ENCODE data around the gene IPO5.

DNA sequence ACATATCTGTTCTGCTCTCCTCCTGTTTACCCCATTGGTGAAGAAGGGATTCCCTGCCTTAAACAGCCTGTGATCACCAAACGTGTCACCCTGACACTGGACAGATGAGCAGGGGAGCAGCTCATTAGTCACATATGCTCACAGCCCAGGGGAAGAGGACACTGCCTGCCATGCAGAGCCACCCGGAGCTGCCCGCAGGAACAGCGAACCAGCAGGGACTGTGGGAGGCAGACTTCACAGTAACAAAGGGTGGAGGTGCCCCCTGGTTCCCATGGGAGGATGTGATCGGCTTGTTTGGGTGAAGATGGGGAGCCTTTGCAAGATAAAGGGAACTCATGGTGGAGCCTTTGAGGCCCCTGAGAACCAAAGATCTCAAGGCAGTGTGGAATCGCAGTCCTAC, 100.8 kb downstream of the IPO5 start:
- TF ChIP-seq, protein P1, sequence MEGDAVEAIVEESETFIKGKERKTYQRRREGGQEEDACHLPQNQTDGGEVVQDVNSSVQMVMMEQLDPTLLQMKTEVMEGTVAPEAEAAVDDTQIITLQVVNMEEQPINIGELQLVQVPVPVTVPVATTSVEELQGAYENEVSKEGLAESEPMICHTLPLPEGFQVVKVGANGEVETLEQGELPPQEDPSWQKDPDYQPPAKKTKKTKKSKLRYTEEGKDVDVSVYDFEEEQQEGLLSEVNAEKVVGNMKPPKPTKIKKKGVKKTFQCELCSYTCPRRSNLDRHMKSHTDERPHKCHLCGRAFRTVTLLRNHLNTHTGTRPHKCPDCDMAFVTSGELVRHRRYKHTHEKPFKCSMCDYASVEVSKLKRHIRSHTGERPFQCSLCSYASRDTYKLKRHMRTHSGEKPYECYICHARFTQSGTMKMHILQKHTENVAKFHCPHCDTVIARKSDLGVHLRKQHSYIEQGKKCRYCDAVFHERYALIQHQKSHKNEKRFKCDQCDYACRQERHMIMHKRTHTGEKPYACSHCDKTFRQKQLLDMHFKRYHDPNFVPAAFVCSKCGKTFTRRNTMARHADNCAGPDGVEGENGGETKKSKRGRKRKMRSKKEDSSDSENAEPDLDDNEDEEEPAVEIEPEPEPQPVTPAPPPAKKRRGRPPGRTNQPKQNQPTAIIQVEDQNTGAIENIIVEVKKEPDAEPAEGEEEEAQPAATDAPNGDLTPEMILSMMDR (IDR thresholded peaks at IDR 0.05): no peak
- TF ChIP-seq POLR2A (IDR thresholded peaks at IDR 0.05): no peak

Data from testis (tissue), 2 donors.